OCI-M2 (cell line): Measurements from ENCODE around the gene CCNY.
"Not testable (repeated sequence)": the region's sequence is repeated elsewhere in the genome, so short reads cannot be mapped to it uniquely, and the experiment has no call there.

ENCODE experiments used
- DNase-seq: peaks from one replicate; lab custom pipeline; 2025; ENCODE audit not compliant: unreplicated experiment; lab: John Stamatoyannopoulos, UW

CCNY gene

DNA sequence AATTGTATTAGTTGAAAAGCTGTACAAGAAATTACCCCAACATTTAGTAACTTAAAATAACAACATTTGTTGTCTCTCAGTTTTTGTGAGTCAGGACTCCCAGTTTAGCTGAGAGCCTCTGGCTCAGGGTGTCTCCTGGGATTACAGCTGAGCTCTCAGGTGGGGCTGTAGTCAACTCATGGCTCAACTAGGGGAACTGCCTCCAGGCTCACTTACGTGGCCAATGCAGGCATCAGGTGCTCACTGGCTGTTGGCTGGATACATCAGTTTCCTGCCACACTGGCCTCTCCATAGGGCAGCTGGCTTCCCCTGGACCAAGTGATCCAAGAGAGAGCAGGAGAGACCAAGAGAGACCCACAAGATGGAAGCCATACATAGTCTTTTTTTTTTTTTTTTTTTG lies 17.5 kb downstream of the CCNY start:
- DNase-seq, result no peak

DNA sequence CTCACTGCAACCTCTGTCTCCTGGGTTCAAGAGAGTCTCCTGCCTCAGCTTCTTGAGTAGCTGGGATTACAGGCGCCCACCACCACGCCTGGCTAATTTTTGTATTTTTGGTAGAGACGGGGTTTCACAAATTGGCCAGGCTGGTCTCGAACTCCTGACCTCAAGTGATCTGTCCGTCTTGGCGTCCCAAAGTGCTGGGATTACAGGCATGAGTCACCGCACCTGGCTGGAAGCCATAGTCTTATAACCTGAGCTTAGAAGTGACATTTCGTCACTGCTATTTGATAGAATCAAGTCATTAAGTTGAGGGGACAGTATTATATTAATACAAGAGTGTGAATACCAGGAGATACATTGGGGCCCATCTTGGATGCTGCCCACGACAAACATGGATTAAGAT lies 17.9 kb downstream of the CCNY start:
- not testable (repeated sequence) for DNase-seq

DNA sequence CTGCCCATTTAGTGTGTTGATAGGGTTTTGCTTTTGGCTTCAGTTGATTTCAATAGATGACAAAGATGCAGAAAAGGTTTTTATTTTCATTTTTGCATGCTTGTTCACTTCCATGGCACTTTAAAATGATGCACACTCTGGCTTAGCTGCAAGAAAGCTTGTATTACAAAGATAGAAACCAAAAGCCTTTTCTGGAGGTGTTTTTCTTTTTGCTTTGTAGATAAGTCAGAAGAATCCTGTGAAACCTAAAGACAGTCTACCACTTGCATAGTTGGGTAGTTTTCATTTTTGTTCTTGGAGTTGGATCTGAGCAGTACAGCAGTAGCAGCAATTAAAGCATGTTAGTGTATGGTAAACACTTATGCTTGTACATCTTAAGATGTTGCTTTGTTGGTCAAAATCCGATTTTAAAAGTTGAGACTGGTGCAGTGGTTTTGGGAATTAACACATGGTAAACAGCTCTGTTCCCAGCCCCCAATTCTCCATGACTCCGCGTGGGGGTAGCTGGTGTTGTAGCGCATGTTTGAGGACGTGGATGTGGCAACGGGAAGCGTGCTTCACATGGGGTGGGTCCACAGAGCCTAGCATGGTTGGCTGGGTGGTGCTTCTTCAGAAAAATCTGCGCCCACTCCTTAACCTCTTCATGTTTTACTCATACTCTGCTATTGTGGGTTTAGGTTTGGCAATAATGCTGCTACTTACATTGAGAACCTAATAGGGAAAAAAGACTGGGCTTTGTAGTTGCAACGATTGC lies 19.8 kb downstream of the CCNY start:
- no peak for DNase-seq

DNA sequence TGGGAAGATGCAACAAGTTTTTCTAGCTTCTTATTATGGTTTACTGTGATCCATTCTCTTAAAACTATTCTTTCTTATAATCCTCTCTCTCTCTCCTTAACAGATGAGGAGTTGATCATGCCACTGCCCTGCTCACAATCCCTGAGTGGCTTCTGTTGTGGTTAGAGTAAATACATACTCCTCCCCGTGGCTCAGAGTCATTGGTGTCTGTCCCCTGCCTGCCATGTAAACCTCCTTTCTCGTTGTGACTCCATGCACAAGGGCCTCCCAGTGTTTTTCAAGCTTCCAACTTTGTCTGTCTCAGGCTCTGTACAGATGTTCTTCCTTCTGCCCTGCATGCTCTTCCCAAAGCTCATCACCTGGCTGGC lies 20.4 kb downstream of the CCNY start:
- DNase-seq, result no peak

DNA sequence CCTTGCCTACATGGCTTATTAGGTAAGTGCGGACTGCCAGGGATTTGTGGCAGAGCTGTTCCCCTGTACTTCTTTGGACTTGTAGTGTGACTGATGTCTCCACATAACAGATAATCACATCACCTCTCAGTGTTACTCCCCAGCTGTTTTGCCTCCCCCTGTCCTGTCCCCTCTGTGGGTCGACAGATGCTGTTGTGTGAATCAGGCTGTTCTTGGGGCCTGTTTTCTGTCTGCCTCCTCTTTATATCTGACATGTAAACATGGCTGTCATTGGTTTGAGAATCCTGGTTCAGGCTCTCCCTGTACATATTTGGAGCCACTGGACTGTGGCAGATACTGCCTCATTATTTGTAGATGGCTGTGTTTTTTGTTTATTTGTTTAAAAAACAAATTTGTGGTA lies 22.7 kb downstream of the CCNY start:
- DNase-seq, result no peak

DNA sequence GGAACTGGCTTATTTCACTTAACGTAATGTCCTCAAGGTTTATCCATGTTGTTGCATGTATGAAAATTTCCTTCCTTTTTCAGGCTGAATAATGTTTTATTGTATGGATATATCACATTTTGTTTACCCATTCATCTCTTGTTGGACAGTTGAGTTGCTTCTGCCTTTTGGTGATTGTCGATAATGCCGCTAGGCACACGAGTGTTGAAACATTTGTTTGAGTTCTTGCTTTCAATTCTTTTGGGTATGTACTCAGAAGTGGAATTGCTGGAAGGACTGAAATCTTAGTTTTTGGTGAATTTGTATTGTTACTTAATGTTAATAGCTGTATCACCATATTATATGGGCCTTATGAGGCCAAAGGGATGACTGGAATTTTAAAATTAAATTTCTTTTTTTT lies 23.6 kb downstream of the CCNY start:
- no peak for DNase-seq

DNA sequence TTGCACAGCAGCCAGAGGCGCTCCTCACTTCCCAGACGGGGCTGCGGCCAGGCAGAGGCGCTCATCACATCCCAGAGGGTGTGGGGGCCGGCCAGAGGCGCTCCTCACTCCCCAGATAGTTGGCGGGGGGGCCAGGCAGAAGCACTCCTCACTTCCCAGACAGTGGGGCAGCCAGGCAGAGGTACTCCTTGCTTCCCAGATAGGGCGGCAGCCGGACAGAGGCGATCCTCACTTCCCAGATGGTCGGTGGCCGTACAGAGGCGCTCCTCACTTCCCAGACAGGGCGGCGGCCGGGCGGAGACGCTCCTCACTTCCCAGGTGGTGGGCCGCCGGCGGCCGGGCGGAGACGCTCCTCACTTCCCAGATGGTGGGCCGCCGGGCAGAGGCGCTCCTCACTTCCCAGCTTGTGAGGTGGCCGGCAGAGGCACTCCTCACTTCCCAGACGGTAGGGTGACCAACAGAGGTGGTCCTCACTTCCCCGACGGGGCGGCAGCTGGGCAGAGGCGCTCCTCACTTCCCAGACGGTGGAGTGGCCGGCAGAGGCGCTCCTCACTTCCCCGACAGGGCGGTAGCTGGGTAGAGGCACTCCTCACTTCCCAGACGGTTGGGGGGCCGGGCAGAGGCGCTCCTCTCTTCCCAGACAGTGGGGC lies 26.5 kb downstream of the CCNY start:
- DNase-seq, result no peak

DNA sequence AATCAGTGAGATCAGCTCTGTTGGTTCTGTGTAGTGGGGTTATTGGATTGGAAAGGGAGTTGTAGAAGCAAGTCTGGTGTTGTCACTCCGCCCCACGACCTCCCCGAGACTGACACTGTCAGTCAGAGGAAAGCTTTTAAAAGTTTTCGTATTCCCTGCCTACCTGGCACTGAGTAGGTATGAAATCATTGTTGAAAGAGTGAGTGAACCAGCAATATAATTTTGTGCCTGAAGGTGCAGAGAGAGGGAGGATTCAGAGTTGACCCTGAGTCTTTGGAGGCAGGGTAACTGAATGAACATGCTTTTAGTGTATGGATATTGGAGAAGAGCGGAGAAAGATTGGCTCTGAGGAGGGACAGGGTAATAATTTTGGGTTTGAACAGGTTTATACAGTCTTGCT lies 27.3 kb downstream of the CCNY start:
- no peak for DNase-seq

DNA sequence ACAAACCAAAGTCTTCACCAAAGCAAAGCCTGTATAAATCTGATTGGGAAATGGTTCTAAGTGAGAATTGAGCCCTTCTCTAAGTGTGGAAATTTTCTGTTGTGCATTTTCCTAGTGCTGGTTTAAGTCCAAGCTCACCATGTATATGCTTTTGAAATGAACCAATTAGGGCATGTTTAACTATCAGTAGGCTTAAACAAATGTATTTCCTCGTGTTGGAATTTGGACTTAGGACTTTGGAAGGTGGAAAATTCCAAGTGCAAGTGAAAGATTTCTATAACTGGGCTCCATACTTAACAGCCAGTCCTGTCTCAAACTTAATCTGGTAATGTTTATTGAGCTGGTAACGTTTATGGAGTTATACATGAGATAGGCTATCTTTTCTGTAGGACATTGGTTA lies 28.5 kb downstream of the CCNY start:
- no peak for DNase-seq

DNA sequence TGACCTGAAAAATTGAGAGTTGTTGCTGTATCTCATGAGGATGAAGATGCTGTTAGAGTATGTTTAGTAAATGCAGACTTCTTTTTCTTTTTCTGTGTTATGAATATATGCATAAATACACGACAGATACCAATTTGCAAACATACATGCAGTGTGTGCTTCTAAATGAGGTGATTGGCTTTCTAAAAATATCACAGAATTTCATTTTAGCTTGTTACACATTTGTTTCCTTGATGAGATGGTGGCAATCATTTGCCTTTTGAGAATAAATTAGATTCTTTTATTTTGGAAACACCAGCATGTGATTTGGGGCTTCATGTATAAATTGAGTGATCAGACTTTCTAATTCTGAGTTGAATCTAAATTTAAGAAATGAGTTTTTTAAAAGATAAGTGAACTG lies 29.7 kb downstream of the CCNY start:
- no peak for DNase-seq

DNA sequence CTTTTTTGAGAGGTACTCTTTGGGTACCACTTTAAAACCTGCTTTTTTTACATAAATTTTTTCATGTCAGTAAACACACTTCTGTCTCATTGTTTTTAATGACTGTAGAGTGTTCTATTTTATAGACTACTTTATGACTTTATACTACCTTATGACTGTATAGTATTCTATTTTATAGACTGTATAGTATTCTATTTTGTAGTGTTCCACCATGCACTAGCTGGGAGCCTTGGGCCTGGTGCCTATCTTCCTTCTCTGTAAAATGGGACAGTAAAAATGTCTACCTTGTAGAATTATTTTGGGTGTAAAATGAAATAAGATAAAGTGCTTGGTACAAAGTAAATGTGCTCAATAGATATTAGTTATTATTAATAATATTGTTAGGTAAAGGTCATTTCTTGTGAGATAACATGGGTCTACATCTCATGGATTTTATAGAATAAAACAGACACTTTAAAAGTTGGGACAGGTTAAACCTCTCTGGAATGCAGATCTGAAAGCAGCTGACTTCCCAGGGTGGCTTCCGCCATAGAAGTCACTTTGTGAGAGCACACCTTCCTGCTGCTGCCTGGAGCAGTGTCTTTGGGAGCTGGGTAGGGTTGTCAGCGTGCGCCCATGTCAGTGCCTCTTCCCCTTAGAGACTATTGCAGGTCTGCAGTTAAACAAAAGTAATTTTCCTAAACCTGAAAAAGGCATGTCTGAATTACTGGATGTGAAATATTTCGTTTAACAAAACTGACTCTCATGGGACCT lies 31.0 kb downstream of the CCNY start:
- no peak for DNase-seq

DNA sequence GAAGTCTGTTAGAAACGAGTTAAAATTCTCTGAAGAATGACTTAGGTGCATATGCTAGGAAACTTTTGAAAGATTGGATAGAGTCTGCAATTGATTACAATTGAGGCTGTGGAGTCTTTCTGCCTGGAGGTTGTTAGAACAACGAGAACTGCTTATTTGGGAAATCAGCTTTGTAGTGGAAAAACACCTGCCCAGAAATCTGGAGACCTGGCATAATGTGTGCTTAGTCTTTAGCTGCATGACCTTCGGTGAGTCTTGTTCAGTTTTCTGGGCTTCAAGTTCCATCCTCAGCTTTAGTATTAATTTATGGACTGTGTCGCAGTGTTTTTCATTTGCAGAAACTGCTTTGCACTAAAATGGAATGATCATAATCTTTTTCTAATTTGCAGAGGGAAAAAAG lies 31.7 kb downstream of the CCNY start:
- DNase-seq, result no peak

DNA sequence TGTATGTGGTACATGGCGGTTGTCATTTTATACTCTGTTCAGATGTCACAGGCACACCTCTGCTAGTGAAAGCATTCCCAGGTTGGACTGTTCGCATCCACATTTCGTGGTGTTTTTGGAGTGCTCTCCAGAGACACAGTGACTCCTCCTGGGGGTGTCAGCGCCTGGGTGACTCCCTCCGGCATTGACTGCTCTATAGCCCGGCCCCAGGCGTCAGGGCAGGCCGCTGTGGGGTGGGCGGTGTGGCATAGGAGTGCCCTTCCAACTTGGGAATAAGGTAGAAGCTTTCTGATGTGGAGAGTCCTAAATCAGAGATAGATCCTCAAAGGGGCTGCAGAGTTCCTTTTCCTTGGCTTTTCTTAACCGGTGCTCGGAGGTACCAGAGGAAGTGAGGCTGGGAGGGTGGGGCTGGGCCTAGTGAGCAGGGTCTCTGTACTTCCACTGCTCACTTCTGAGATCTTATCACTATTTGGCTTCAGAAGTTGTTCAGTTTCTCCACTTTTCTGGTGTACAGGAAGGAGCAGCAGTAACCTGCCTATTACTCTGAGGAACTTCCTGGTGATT lies 32.3 kb downstream of the CCNY start:
- no peak for DNase-seq

DNA sequence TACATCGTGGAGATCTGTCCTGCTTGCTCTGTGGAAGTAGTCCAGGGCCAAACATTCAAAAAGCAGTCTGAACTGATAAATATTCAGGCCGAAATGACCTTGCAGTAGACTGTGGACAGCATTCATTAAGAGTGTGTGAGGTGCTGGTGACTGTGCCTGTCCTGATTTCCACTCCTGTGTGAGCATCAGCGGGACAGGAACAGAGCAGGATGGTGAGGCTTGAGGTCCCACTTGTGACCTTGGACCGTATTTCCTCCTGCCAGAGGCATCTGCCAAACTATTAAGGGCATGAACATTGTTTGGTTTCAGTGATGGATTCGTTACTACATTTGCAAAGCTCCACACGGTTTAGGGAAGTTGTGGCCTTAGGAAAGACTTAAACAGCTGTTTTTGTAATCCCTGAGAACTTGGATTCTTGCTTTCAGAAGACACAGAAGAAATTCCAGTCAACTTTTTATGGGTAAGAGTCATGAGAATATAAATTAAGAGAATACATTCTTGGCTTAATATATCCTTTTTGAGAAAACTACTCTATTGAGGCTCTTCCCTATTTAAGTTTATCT lies 32.8 kb downstream of the CCNY start:
- DNase-seq, result no peak

DNA sequence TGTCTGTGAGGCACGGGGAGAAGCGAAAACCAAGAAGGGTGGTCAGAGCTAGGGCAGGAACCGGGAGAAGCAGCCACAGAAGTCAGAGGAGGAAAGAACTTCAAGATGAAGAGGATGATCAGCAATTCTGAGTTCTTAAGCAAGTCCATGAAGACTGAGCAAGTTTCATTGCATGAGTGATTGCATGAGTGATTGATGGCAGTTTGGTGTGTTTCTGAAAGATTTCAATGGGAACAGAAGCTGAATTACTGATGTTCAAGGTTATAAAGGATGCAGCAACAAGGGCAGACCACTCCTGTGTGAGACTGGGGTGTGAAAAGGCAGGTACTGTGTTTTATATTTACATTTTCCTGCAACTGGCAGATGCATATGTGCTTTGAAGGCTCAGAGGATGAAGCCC lies 35.4 kb downstream of the CCNY start:
- no peak for DNase-seq

DNA sequence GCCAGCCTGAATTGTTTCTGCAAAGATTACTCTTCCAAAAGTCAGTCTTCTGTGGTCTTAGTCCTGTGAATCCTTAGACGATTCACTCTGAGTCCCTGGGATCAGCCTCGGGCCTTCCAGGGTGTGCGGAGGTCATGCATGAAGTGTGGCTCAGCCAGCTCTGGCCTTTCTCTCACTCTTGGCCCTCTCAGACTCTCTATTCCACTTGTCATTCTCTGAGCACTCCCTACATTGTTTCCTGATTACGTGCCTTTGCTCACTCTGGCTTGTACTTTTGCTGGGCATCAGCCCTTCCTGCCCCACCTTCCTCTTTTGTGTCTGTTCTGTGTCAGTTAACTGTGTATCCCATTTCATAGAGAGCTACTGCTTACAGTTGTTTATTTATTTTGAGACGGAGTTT lies 36.0 kb downstream of the CCNY start:
- no peak for DNase-seq

DNA sequence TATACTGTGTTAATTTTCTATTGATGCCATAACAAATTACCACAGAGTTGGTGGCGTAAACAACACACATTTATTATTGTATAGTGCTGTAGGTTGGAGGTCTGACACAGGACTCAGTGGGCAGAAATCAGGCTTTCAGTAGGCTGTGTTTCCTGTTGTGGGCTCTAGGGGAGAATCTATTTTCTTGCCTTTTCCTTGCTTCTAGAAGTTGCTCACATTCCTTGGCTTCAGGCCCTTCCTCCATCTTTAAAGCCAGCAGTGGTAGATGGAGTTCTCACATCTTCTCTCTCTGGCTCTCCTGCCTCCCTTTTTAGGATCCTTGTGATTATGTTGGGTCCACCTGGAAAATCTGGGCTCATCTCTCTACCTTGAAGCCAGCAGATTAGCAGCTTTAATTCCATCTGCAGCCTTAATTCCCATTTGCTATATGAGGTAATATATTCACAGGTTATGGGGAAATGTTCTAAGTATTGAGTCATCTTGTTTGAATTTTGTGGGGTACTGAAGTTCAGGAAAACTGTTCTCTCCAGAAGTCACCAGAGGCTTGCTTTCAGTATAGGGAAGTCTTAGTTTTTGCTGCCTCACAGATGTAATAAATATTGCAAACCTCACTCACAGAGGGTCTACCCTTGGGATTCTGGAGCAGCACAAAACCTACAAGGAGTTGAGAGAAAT lies 38.9 kb downstream of the CCNY start:
- no peak for DNase-seq

DNA sequence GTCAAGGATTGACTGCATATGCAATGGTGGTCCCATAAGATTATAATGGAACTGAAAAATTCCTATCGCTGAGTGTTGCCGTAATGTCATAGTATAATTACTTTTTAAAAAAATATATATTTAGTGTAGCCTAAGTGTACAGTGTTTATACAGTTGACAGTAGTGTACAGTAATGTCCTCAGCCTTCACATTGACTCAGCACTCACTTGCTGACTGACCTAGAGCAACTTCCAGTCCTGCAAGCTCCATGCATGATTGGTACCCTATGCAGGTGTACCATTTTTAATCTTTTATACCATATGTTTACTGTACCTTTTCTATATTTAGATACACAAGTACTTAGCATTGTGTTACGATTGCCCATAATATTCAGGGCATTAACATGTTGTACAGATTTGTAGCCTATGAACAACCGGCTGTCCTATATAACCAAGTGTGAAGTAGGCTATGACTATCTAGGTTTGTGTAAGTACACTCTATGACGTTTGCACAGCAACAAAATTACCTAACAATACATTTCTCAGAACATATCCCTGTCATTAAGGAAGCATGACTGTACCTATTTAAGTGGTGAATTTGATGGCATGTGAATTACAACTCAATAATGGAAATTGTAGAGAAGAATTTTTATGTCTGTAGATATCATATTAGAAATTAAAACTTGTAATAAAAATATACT lies 40.9 kb downstream of the CCNY start:
- no peak for DNase-seq

DNA sequence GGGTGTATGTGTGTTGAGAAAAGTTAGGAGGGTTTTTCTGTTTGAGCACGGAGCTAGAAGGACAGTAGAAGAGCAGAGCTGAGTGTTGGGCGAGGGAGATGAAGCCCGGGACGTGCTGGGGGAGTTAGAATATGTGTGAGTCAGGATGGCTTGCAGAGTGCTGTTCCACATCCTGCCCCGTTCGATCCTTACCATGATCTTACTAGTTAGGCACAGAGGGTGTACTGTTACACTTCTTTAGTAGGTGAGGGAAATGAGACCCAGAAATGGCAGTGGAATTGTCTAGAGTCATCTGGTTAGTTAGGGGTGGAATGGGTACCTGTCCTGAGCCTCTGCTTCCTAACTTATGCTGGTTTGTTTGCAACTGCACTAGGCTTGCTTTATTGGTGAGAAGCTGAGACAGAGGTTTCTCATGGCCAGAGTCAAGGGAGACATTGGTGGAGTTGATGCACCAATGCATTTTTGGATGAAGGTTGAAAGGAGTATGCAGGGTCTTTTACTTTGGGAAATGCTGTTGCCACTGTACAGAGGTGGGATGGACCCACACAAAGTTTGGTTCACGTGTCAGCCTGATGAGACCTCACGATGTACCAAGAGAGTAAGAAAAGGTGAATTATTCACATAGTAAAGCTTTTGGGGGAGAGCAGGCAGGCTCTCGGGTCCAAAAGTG lies 42.4 kb downstream of the CCNY start:
- no peak for DNase-seq
